Measurements from ENCODE around the gene PCYT1A. TPM values are rescaled to one million over a fixed set of nuclear protein-coding genes. Genes with fewer than 3 reads are reported as not detected.

Gene PCYT1A
- total and polyA plus RNA-seq, 10 of the 15 experiments (the other 5 are each of a cell fraction or from before 2014, with no cell fraction given): 10.8 to 64.3 (median 48.6) TPM

GRCh38 chr3:196232154-196232881 is 55.2 kb downstream of the PCYT1A start (continued):
- TF ChIP-seq SPI1 (IDR thresholded peaks at IDR 0.05; ENCODE audit: borderline replicate concordance, insufficient read depth, low read depth, low read length) (peak; percentile 92), MAX (IDR thresholded peaks at IDR 0.05; ENCODE audit: low read depth, low read length) (no peak), PML (IDR thresholded peaks at IDR 0.05; ENCODE audit: low read length) (no peak), RELA (IDR thresholded peaks at IDR 0.05; ENCODE audit: borderline replicate concordance, partially characterized antibody) (no peak), IKZF2 (IDR thresholded peaks at IDR 0.05) (peak; percentile 61 to 67; a peak in 2 of 4 replicates)

GRCh38 chr3:196227629-196228493 is 59.7 kb downstream of the PCYT1A start:
- no peak overlapping the region for H2AFZ ChIP-seq (ENCODE audit: control insufficient read depth, low read depth, low read length)
- no peak for DNase-seq (ENCODE audit: low read depth, low spot score)
- H3K4me2 ChIP-seq (ENCODE audit: control insufficient read depth, insufficient read depth): no peak overlapping the region
- no peaks in the 10 kb centered on the region for H4K20me1 ChIP-seq (ENCODE audit: control insufficient read depth, insufficient read depth)
- no peaks in the 10 kb centered on the region for H3K79me2 ChIP-seq (ENCODE audit: control insufficient read depth, insufficient read depth, low read length)
- BruUV-seq (replicated peaks): no TSS peak
- H3K36me3 ChIP-seq (ENCODE audit: control insufficient read depth in 2 of 2, insufficient read depth in 2 of 2, low read length in 1 of 2): no peaks in the 10 kb centered on the region
- intact Hi-C loops (cut with micrococcal nuclease; ENCODE audit: unreplicated experiment) (no loop called here), in situ Hi-C loops (cut with MboI) (no loop called here)
- no peak overlapping the region for H3K27ac ChIP-seq (ENCODE audit: control insufficient read depth, insufficient read depth)
- peaks cover 10% of the 10 kb centered on the region for H3K4me1 ChIP-seq (ENCODE audit: control insufficient read depth, insufficient read depth, low read length)
- WGBS (ENCODE audit: insufficient coverage, insufficient replicate concordance, low lambda C conversion rate, missing lambda C conversion rate): 36% methylated on average over 24 of the region's 24 CpGs
- ChIA-PET CTCF (interaction anchor here (0.7 kb wide), 1 partner anchor 284 kb away, joined by 3 read pairs; no protein-coding TSS in a partner anchor), POLR2A (interaction anchor here (0.5 kb wide), 1 partner anchor 220 kb away, joined by 3 read pairs; no protein-coding TSS in a partner anchor), SMC1A (ENCODE audit: uncharacterized antibody, unreplicated experiment) (no interaction called here), RAD21 (ENCODE audit: unreplicated experiment) (interaction anchor here (1.0 to 1.2 kb wide), 2 partner anchors 24 to 26 kb away, joined by 3 read pairs; no protein-coding TSS in a partner anchor)
- no peak for FAIRE-seq
- no peak overlapping the region for H3K9ac ChIP-seq (ENCODE audit: control insufficient read depth, insufficient read depth, low read length)
- 0 out of 3 replicates have a peak, but pooled peaks have one; percentile 12 for ATAC-seq
- no peaks in the 10 kb centered on the region for H3K9me3 ChIP-seq (replicated peaks; ENCODE audit: control insufficient read depth, insufficient read depth, low read length)
- no peak overlapping the region for H3K4me3 ChIP-seq
- H3K27me3 ChIP-seq (replicated peaks in 1 of 2; ENCODE audit: control insufficient read depth in 2 of 2, insufficient read depth in 2 of 2, low read length in 1 of 2): no peaks in the 10 kb centered on the region
- TF ChIP-seq BHLHE40 (IDR thresholded peaks at IDR 0.05; ENCODE audit: borderline replicate concordance in 1 of 2, low read depth in 2 of 2, low read length in 1 of 2): no peak
- no peak for TF ChIP-seq KLF5 (IDR thresholded peaks at IDR 0.05; ENCODE audit: partially characterized antibody)
- TF ChIP-seq ESRRA (IDR thresholded peaks at IDR 0.05; ENCODE audit: low read length): no peak
- TF ChIP-seq ATF7 (IDR thresholded peaks at IDR 0.05; ENCODE audit: low read depth): no peak
- TF ChIP-seq MAX (IDR thresholded peaks at IDR 0.05; ENCODE audit: low read depth, low read length): no peak

All from GM12878 (cell line).